Activated T-helper 1 cell treated with anti-CD3 and anti-CD28 coated beads, Interleukin-12 subunit alpha, Interleukin-12 subunit beta, Interleukin-2, Interleukin-4 antibody, amounts not matched to agents 30 ng/mL and 10 ng/mL and 1 ng/mL, durations not matched to agents 14 hours and 24 hours and 36 hours (primary cell): ENCODE measurements around the gene DSTN. TPM values are rescaled to one million over a fixed set of nuclear protein-coding genes. Genes with fewer than 3 reads are reported as not detected.
"Not testable (repeated sequence)": the region's sequence is repeated elsewhere in the genome, so short reads cannot be mapped to it uniquely, and the experiment has no call there.

ENCODE experiments used
- DNase-seq: peaks from one replicate; pipeline ENCODE4 v3.0.0; 2021; ENCODE audit warnings: low spot score
- H3K27ac Mint-ChIP-seq: one replicate; pipeline ENCODE4 v1.8.0; 2021; ENCODE audit warnings: mild to moderate bottlenecking, mixed read lengths
- H3K27me3 Mint-ChIP-seq: one replicate; pipeline ENCODE4 v1.8.0; 2022; ENCODE audit warnings: mild to moderate bottlenecking, moderate library complexity, mixed read lengths; ENCODE audit not compliant: insufficient read depth
- H3K36me3 Mint-ChIP-seq: one replicate; pipeline ENCODE4 v1.8.0; 2021; ENCODE audit warnings: low read depth, mixed read lengths
- H3K4me1 Mint-ChIP-seq: one replicate; pipeline ENCODE4 v1.8.0; 2021; ENCODE audit warnings: low read depth, mixed read lengths
- H3K4me3 Mint-ChIP-seq: one replicate; pipeline ENCODE4 v1.8.0; 2021; ENCODE audit warnings: mild to moderate bottlenecking, moderate library complexity, mixed read lengths
- H3K9me3 Mint-ChIP-seq: one replicate; pipeline ENCODE4 v1.8.0; 2021; ENCODE audit warnings: mixed read lengths
- intact Hi-C: fragments of 100-400 bp; cut with micrococcal nuclease; formaldehyde crosslinking; loops from one replicate; pipeline ENCODE4 v1.15.1; 2024
- total RNA-seq: library from RNA; stranded (reverse); gene quantifications from 2 replicates; pipeline ENCODE4 v1.2.3, GENCODE V29; 2022

DSTN gene
- total RNA-seq, 1 donor from 2014 or later = 58.2 TPM

GRCh38 chr20:17651760-17652388, 82.0 kb downstream of the DSTN start:
- no peak overlapping the region for H3K4me3 Mint-ChIP-seq
- intact Hi-C loops = no loop called here
- H3K4me1 Mint-ChIP-seq = peaks cover 6% of the 10 kb centered on the region
- H3K27me3 Mint-ChIP-seq = no peaks in the 10 kb centered on the region
- no peaks in the 10 kb centered on the region for H3K9me3 Mint-ChIP-seq
- peaks cover 14% of the 10 kb centered on the region for H3K36me3 Mint-ChIP-seq
- no peak for DNase-seq
- no peak overlapping the region for H3K27ac Mint-ChIP-seq

- H3K4me3 Mint-ChIP-seq = no peak overlapping the region
- no peaks in the 10 kb centered on the region for H3K27me3 Mint-ChIP-seq
- no peak for DNase-seq
- H3K4me1 Mint-ChIP-seq = peaks cover 10% of the 10 kb centered on the region
- no peaks in the 10 kb centered on the region for H3K9me3 Mint-ChIP-seq
- intact Hi-C loops = no loop called here
- peaks cover 18% of the 10 kb centered on the region for H3K36me3 Mint-ChIP-seq
- H3K27ac Mint-ChIP-seq = no peak overlapping the region
Observed at GRCh38 chr20:17652411-17652810, 82.5 kb downstream of the DSTN start.

DNA sequence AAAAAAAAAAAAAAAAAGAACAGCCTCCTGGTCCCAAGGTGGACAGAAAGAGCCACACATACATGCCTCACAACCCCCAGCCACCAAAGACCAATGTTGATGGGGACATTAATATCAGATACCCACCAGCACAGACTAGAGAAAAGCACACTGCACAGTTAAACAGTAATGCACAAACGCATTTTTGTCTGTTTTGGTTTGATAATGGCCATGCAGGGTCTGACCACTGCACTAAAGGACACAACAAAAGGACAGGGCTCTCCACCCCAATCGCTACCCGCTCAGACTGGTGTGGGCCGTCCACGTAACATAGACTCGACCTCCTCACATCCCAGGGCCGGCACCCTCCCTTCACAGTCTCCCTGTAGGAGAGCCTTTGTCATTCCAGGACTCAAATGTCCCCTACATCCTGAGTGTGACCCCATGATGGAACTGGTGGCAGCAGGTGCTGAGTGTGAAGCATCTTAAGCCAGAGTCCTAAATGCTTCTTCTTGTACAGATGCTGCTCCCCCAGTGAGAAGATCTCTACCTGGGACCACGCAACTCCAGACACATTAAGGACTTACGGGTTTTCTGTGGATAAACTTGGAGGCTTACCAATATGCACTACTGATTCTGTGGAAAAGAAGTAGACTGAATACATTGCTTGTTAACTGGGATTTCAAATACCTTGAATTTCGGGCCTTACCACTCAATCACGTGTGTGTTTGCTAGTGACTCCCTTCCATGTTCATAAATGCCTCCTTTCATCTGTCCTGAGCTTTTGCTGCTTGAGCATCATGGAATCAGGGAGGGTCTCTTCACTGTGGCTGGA, 84.2 kb downstream of the DSTN start:
- H3K4me1 Mint-ChIP-seq = peaks cover 14% of the 10 kb centered on the region
- no peaks in the 10 kb centered on the region for H3K9me3 Mint-ChIP-seq
- no peak for DNase-seq
- H3K27ac Mint-ChIP-seq = no peak overlapping the region
- intact Hi-C loops = no loop called here
- H3K27me3 Mint-ChIP-seq = no peaks in the 10 kb centered on the region
- H3K36me3 Mint-ChIP-seq = peaks cover 30% of the 10 kb centered on the region
- no peak overlapping the region for H3K4me3 Mint-ChIP-seq

DNA sequence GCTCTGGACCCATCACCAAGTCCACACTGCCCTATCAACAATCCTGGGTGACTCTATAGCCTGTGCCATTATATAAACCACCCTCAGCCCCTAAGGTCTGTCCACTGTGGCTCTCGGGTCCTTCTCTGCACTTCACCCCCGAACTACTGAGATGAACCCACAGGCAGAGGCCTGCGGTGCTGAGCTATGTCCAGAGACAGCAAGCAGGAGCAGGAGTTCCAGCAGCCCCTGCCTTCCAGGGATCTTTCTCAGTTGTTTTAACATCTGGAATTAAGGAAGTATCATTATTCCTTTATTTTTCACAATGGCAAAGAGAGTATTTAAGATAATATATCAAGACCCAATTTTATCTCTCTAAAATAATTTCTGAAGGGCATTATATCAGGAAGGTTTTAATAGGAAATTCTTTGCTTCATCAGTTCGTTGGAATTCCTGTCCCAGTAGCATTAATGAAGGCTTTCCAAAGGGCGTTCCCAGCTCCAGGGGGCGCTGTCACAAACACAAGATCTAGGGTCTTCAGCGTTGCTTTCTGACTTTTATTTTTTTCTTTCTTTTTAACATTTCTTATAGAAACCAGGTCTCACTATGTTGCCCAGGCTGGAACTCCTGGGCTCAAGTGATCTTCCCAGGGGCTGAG, 84.9 kb downstream of the DSTN start:
- no peaks in the 10 kb centered on the region for H3K9me3 Mint-ChIP-seq

GRCh38 chr20:17655286-17655651, 85.4 kb downstream of the DSTN start:
- H3K27me3 Mint-ChIP-seq = no peaks in the 10 kb centered on the region
- peaks cover 14% of the 10 kb centered on the region for H3K4me1 Mint-ChIP-seq
- intact Hi-C loops = no loop called here
- no peak overlapping the region for H3K27ac Mint-ChIP-seq
- peaks cover 39% of the 10 kb centered on the region for H3K36me3 Mint-ChIP-seq
- no peak overlapping the region for H3K4me3 Mint-ChIP-seq
- DNase-seq = no peak
- H3K9me3 Mint-ChIP-seq = no peaks in the 10 kb centered on the region

More for the DNA sequence above, 84.9 kb downstream of the DSTN start:
- DNase-seq = no peak
- Mint-ChIP-seq H3K27me3 (no peaks in the 10 kb centered on the region), H3K27ac (no peak overlapping the region), H3K4me1 (peaks cover 14% of the 10 kb centered on the region), H3K4me3 (no peak overlapping the region), H3K36me3 (peaks cover 34% of the 10 kb centered on the region)
- intact Hi-C loops = no loop called here

GRCh38 chr20:17655865-17656479, 86.1 kb downstream of the DSTN start:
- DNase-seq = no peak
- H3K36me3 Mint-ChIP-seq = peaks cover 45% of the 10 kb centered on the region
- peaks cover 21% of the 10 kb centered on the region for H3K4me1 Mint-ChIP-seq
- intact Hi-C loops = no loop called here
- H3K9me3 Mint-ChIP-seq = no peaks in the 10 kb centered on the region
- no peak overlapping the region for H3K27ac Mint-ChIP-seq
- no peak overlapping the region for H3K4me3 Mint-ChIP-seq
- no peaks in the 10 kb centered on the region for H3K27me3 Mint-ChIP-seq

- DNase-seq = no peak
- Mint-ChIP-seq H3K27me3 (no peaks in the 10 kb centered on the region), H3K36me3 (peaks cover 48% of the 10 kb centered on the region), H3K27ac (no peak overlapping the region), H3K4me1 (peaks cover 32% of the 10 kb centered on the region), H3K9me3 (no peaks in the 10 kb centered on the region), H3K4me3 (no peak overlapping the region)
- intact Hi-C loops = no loop called here
Observed at GRCh38 chr20:17657079-17657825, 87.4 kb downstream of the DSTN start.

DNA sequence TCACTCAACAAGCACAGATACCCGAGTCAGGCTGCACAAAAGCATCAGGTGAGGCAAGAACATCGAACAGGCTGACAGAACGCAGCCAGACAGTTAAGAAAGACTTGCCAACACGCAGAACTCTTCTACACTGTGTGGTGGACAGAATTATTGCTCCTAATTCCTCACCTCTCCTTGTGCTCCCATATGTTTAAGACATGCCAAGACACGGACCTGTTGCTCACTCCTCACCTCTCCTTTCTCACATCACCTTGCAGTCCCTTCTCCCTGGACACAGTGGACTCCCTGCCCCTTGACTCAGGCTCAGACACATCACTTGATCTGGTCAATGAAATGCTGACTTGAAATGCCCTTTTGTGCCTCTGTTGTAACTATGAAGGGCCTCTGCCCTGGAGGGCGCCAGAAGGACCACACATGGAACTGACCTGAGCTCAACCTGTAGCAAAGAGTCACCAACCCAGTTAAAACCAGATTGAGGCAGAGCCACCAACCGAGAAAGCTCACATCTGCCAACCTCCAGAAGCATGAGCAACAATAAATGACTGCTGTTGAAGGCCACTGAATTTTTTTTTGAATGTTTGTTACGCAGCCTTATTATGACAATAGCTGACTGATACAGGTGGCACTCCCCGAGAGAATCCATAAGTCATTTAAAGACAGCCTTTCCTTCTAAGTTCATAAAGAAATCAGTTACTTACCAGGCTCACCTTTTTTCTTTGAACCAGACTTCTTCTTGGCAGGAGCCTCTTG, 88.2 kb downstream of the DSTN start:
- no peak overlapping the region for H3K27ac Mint-ChIP-seq
- intact Hi-C loops = no loop called here
- peaks cover 40% of the 10 kb centered on the region for H3K4me1 Mint-ChIP-seq
- no peaks in the 10 kb centered on the region for H3K27me3 Mint-ChIP-seq
- H3K36me3 Mint-ChIP-seq = peaks cover 49% of the 10 kb centered on the region
- no peaks in the 10 kb centered on the region for H3K9me3 Mint-ChIP-seq
- no peak overlapping the region for H3K4me3 Mint-ChIP-seq
- no peak for DNase-seq

DNA sequence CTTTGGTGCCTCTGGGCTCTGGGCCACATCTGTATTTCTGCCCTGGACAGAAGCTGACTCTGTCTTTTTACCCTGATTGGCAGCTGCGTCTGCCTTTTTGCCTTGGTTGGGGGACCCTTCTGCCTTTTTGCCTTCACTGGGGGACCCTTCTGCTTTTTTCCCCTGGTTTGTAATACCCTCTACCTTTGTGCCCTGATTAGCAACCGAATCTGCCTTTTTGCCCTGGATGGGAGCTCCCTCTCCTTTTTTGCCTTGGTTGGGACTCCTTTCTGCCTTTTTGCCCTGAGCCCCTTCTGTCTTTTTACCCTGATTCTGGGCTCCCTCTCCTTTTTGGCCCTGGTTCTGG, 88.7 kb downstream of the DSTN start:
- Mint-ChIP-seq H3K4me1 (peaks cover 46% of the 10 kb centered on the region), H3K27ac (no peak overlapping the region), H3K36me3 (peaks cover 49% of the 10 kb centered on the region), H3K4me3 (no peak overlapping the region), H3K9me3 (no peaks in the 10 kb centered on the region), H3K27me3 (no peaks in the 10 kb centered on the region)
- no peak for DNase-seq
- intact Hi-C loops = no loop called here

- H3K27ac Mint-ChIP-seq, DNase-seq, H3K27me3 Mint-ChIP-seq, H3K9me3 Mint-ChIP-seq, H3K4me3 Mint-ChIP-seq, intact Hi-C loops: not testable (repeated sequence)
- peaks cover 48% of the 10 kb centered on the region for H3K36me3 Mint-ChIP-seq
- H3K4me1 Mint-ChIP-seq = peaks cover 53% of the 10 kb centered on the region
Observed at GRCh38 chr20:17659344-17659743, 89.5 kb downstream of the DSTN start.
